Activated CD4-positive, CD25-positive, alpha-beta regulatory T cell treated with anti-CD3 and anti-CD28 coated beads, Interleukin-2, amount 50 U/mL, for 72 hours (primary cell): Measurements from ENCODE around the gene DGCR6L.
A peak's percentile ranks its signal among the peaks of the same experiment; 100 is the strongest.
"Not testable (repeated sequence)": the region's sequence is repeated elsewhere in the genome, so short reads cannot be mapped to it uniquely, and the experiment has no call there.

Source experiments
- DNase-seq: peaks from one replicate; pipeline ENCODE4 v3.0.0; 2021

DGCR6L gene

DNA sequence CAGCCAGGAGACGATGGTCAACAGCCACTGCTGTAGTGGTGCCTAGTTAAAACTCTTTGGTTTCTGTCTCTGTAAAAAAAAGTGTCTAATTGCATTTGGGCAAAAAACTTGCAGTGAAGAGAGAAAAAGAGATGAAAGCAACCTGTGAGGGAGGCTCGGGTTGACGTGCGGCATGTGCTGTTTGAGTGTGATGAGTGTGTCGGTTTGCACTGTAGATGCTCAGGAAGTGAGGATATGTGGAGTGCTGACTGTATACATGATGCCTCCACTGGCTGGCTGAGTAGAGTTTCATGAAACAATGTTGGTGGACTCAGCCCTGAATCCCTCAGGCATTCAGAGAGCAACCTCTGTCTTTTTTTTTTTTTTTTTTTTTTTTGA is 4.3 kb upstream of the DGCR6L start:
- DNase-seq: no peak

DNA sequence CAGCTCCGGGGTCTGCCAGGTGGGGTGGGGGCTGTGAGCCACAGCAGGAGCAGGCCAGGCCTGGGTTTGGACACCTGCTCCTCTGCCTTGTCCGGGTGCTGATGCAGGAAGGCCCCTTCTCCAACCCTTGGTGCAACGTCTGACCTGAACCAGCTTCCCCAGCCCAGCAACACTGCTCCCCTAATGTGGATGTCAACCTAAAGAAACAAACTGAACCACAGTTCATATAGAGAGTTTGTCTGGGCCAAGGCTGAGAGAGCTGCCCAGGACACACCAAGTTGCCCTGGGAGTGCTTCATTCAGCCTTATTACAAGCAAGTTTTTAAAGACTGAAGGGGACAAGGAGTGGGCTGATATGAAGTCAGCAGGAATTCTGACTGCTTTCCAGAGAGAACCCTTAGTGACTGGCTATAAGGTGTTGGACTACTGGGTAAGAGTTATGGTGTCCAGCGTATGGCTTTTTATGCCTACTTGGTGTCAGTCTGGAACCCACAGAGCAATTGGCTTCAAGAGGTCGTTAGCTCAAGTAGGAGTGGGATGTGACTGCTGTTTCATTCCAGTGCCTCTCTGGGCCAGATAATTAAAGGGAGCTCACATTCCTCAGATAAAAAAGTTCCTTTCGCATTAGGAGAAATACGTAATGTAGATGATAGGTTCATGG is 1.8 kb upstream of the DGCR6L start:
- DNase-seq: peak; percentile 29

DNA sequence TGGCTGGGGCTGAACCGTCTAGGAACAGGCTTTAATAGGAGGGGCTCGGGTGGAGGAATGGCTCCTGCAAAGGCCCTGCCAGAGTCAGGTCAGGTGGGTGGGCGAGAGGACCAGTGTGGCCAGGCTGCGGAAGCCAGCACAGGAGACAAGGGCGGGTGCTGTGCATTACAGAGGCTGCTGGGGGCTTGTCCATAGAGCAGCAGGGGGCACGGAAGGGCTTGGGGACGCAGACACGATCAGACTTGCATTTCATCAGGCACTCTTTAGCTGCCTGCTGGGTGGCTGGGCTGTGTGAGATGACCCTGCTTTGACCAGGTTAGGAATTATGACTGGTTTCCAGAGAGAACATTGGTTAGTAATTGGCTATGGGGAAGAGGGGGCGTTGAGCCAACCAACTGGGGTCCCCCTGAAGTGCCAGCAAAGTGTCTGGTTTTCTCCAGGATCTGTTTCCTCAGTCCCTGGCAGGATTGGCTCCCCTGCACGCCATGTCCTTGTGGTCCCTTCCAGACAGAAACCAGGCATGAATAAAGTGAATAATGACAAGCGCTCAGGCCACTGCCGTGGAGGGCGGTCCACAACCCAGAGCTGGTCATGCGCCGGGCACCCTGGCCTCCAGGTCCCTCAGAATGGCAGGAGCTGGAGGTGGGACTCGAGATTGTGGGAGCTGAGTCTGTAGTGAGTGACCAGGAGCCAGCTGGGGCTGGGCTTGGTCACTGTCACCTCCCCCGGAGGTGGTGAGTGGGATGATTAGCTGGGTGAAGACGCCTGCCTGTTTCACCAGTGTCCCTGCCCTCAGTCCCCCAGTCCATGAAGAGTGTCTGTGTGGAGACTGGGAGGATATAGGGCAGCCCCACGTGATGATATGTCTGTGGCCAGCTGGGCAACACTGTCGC is 1.0 kb upstream of the DGCR6L start:
- DNase-seq: peak; percentile 22

DNA sequence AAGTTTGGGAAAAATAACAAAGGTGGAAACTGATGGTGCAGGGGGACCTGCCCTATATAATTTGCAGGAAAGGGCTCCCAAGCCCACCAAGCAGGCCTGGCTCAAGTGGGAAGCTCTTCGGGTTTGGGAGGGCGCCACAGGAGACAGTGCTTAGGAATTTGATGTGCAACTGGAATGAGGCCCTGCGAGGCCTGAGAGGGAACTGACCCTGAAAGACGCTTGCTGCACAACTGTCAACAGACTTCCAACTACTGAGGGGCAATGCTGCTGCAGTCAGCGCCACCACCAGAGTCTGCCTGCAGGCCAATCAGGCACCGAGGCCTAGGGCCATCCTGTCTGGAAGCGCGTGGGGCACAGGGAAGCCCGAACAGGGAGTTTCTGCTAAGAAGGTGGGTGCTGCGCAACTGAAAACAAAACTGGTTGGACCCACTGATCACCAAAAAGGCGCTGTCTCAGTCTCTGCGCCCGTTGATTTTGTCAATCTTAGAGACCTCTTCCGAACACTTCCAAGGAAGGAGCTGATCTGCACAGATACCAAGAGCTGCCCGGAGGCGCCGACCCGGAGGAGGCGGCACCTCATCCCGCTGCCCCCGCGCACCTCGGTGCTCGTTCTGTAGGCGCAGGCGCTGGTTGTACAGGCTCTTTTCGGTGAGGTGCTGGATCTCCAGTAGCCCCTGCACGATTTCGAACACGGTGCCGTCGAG is 667 bp downstream of the DGCR6L start:
- no peak for DNase-seq

DNA sequence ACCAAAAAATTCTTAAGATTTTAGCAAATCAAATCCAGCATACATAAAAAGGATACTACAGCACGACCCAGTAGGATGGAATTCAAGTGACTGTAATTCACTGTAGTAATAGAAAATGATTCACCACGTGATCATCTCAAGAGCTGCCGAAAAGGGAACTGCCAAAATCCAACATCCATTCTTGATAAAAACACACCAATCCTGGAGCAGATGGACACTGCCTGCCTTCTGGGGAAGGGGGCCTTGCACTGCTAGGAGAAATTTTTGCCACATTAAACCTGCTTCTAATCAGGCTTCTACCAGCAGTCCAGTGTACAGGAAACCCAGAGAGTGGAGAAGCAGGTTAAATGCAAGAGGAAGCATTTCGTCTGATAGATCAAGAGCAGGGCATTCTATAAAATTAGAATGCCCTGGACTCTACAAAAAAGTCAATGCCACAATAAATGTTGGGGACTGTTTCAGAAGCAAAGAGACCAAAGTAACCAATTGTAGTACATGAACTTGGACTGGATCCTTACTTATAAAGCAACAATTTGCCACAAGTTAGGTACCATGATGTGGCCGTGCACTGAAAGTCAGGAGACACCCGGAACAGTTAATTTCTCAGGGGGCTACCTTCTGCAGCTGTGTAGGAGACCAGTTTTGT is 1.7 kb downstream of the DGCR6L start:
- not testable (repeated sequence) for DNase-seq

DNA sequence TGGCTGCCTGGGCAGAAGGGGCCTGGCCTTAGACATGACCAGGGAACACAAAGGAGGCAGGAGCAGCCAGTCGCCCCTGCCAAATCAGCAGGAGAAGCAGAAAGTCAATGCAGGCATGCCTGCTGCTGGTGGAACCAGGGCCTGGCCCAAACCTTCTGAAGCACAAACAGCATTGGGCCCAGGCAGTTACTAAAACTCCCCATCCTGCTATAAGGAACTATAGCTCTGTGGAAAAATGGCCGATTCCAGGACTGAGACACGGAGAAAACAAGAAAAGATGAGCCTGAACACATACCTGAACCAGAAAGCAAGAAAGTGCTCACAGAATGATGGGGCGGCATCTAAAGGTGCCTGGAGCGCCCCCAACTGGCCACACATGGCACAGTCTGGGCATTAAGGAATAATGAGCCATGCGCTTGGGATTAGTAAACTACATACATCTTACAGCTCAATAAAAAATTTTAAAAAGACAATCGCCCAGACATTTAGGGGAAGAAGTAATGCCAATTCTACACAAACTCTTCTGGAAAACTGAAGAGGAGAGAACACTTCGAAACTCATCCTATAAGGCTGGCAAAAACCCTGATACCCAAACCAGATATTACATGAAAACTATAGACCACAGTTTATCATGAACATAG is 2.3 kb downstream of the DGCR6L start:
- DNase-seq: not testable (repeated sequence)

DNA sequence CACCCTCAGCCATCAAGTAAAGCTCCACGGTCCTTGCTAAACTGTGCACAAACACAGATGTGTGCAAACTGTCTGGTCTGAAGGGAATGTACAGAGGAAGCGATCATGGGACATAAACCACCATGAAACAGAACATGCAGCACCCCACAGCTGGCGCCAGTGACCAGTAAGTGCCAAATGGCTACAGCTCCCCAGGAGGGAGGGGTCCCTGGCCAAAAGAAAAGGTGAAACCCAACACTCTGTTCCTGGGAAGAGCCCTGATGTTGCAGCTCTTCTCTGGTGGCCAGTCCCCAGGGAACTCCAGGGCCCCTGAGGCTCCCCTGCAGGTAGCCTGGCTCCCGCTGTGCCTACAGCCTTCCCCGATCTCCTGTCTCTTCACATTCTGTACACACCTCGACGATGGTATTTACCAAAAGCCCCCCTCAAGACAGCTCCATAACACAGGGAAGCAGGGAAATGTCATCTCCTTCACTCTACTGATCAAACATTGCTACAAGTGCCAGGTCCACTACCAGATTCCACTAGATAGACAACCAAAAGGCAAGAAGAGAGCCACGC is 2.9 kb downstream of the DGCR6L start:
- DNase-seq: no peak

DNA sequence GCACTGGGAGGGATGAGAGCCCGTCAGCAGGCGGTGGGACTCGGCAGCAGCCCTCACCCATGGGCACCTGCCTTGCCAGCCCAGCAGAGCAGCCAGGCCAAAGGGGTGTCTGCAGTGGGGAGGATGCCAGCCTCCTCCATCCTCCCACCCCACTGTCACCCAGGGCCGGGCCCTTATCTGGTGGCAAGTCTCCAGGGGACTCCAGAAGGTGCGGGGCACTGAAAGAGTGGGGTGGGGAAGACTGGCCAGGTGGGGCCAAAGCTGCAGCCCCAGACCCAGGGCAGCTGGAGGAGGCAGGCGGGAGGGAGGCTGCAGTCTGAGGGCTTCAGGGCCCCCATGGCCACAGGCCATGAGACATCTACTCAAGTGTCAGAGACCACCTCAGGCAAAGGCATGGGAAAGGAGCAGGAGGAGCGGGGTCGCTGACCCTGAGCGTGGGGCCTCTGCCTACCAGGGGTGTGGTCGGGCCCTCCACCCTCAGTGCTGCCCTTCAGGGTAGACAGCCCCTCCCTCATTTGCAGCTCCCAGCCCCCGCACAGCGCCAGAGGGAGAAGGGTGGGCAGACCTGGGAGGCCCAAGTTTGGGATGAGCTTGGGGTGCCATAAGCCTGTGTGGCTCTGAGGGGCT is 3.5 kb downstream of the DGCR6L start:
- no peak for DNase-seq

DNA sequence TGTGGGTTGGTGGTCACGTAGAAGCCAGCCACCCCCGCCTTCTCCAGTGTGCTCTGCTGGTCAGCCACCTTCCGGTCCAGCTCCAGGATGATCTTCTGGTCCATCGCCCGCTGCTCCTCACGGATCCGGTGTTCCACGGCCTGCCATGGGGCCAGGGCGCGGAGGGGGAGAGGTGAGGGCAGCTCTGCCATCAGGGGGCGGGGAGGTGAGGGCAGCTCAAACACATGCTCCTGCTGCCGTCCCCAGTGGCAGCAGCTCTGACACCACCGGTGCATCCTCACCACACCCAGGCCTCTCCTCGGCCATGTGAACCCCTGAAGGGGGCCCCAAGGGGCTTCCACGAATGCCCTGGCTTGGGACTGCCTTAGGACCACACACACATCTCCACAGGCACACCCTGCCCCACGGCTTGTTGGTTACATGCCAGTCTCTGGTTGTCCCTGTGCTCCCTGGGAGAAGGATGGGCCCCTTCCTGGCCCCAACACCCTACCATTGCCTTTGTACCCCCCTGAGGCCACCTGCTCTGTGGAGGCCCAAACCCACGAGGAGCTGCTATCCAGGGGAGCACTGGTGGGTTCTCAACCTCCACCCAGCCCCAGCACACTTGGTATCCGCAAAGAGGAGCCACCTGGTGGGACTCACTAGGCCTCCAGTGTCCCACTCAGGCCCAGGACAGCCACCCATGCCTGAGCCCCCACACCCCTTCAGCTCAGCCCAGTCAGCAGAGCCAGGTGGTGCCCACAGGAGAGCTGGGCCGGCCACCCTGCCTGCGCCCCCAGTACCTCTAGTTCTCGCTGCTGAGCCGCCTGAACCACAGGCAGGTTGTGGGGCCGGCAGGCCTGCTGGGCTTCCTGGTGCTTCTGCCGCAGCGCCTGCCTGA is 4.3 kb downstream of the DGCR6L start:
- no peak for DNase-seq

DNA sequence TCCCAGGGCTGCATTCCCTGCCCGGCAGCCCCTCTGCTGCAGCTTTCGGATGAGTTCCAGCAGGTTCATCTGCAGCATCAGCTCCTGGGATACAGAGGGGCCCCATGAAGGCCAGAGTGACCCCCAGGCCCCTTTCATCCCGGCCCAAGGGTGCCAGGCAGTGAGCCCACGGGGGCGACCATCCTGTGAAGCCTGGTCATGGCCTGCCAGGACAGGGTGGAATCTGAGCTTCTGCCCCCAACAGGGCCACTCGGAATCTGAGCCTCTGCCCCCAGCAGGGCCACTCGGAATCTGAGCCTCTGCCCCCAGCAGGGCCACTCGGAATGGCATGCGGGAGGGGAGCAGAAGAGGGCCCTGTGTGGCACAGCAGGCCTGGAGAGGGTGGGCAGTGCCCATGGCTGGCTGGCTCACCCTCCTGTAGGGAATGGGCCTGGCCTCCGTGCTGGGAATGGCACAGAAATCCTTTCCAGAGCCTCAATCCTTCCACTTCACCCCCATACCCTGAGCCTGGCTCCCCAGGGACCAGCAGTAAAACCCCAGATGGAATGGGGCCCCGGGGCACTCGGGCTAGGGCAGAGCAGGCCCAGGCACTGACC is 5.0 kb downstream of the DGCR6L start:
- DNase-seq: peak; percentile 28

DNA sequence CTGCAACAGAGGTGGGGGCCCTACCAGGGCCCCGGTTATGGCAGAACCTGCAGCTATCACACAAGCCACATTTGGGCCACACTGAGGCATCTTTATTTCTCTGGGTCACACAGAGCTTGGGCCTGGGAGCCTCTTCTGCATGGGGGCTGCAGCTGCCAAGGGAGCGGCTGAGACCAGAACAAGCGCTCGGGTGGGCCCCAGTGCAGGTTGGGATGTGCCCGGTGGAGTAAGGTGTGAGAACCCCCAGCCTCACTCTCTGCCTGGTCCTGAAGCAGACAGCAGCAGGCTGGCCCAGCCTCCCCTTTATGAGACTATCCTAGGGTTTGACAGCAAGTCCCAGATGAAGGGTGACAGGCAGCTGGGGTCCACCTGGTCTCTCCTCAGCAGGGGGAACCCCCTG is 5.7 kb downstream of the DGCR6L start:
- not testable (repeated sequence) for DNase-seq

DNA sequence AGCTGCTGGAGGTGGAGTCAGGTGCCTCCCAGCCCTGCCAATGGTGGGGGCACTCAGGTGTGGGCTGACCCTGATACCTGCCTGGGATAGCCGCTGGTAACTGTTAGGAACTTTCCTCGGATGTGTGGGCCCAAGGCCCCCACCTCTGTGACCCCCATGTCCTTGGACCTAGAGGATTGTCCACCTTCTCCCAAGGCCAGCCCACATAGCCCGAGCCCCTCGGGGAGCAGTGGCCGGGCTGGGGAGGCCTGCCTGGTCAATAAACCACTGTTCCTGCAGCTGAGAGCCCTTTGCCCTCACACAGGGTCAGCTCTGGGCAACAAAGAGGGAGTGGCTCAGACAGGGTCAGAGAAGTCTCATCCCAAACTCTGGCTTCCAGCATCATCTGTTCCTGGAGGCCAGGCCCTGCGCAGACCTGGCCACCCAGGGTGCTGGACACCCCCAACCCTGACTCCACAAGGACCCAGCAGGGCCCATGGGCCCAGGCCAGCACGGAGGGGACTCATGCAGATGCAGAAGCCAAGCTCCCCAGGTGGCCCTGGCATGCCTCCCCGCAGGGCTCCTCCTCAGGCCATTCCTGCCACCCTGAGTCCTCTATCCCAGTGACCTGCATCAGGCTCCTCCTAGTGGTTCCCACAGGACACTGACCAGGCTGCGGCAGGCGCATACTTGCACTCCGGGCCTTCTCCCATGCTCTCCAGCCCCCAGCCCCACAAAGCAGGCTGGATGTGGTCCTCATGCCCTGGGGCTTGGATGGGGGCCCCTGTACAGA is 6.4 kb downstream of the DGCR6L start:
- peak; percentile 27 for DNase-seq

DNA sequence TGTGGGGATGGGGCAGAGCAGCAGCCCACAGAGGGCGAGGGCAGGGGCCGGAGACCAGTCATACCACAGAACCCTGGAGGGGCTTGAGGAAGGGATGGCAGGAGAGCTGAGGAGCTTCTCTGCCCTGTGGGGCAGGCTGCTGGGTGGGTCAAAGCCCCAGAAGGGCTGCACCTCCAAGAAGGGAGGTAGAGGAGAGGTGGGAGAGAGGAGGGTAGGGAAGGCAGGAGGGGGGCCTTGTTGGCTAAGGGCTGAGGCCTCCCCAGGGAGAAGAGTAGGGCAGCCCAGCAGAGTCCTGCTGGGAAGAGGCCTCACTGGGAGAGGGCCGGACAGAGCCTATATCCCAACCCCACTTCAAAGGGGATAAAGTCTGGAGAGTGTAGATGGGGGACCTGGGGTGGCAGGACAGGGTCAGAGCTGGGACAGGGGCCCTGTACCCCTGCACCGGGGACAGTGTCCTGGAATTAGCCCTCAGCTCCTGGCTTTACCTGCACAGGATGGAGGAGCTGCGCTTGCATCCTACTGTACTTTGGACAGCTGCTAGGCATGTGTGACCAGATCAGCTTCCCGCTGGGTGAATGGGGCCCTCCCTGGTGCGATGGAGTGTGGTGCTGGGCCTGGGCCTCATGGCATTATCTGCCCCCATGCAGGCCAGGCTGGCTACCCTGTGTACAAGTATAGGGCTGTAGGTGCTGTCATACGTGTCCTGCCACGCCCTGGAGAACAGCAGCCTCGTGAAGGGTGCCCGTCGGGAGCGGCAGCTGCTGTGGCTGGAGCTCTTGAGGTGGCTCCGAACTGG is 7.3 kb downstream of the DGCR6L start:
- no peak for DNase-seq

DNA sequence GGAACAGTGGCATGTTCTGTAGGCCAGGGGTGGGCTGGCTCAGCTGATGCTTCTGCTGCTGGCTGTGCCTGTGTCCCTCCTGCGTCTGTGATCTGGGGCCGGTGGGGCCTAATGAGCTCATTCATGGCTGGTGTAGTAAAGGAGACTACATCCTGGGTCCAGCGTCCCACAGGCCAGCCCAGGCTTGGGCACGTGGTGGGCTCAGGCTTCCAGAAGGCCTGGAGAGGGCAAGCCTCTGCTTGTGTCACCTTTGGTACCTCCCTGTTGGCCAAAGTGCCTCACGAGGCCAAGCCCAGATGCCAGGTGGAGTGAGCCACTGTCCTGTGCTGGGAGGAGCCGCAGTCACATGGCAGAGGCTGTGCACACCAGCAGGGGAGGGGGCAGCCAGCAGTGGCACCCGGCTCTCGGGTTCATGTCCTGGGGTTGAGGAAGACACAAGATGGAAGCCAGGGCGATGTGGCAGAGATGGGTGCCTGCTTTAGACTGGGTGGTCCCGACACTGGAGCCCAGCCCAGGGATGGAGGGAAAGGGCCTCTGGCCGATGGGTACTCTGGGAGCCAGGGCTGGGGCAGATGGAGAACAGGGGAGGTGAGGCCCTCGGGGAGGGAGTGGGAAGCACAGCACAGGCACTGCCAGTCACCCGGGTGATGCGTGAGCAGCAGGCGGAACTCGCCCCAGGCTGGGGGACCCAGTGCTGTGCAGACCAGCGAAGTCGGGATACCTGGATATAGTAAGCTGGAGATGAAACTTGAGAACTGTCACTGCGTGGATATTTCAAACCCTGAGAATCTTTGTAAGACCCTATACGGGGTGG is 8.4 kb downstream of the DGCR6L start:
- peak; percentile 18 for DNase-seq

DNA sequence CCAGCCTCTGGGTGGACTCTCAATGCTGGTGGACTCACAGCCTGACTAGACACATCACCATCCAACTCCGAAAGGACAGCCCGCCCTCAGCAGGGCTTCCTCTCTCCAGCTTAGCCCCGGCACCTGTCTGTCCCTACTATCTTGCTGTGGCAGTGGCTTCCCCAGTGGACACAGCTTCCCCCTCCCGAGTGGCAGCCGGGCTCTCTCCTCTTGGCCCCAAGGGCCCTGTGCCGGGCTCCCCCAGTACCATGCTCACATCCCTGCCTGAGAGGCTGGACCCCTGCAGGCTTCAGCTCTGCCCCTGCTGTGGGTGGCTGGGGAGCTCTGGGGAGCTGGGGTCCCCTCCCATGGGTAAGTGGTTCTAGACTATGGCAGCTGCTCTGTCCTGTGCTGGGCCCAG is 9.1 kb downstream of the DGCR6L start:
- DNase-seq: peak; percentile 21

DNA sequence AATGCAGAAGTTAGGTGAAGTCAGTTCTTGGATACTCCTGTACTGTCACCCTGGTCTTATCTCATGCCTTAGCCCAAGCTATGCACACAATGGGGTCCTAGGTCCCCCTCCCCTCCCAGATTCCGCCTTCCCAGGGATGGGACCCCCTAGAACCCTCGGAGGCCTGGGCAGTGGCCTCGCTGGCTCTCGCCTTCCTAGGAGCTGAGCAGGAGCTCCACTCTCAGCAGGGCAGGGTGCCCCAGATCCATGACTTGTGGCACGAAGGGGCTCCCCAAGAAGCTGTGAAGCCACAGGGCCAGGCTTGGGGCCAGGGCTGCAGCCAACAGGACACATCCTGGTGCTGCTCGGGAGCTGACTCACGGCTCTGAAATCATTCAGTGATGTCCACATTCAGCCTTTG is 9.7 kb downstream of the DGCR6L start:
- peak; percentile 25 for DNase-seq

DNA sequence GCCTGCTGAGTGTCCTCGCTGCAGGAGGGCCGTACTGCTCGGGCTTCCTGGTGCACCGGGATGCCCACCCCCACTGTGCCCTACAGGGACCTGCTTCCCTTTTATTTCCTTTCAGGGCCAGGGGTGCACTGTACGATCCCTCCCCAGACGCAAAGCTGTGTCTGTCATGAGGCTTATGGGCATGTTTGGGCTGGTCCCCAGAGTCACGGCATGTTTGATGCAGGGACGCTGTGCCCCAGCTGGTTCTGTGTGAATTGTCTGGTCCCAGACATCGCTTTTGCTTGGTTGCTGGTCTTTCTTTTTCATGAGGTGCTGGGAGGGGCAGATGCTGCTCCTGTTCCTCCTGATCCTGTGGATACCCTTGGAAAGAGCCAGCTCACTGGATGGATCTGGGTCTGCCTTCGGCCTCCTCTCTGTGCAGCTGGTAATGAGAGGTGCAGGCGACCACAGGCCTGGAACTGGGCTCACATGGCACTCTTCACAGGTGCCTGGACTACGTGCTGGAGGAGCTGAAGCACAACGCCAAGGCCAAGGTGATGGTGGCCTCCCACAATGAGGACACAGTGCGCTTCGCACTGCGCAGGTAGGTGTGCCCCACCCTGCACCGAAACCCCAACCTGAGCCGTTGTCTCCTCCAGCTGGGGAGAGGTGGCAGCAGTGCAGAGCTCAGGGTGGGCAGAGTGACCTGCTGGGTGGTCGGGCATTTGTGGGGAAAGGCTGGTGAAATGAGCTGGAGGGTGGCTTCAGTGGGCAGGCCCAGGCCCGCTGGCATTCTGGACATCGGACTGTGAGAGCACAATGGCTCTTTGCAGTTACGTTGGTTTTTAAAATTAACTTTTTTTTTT is 10.8 kb downstream of the DGCR6L start:
- DNase-seq: peak; percentile 15
